Astrocyte (in vitro differentiated cells and primary cell): ENCODE results near the gene BMPR1B.

ENCODE experiments used
- EZH2 ChIP-seq: IDR thresholded peaks from 2 replicates; pipeline ENCODE4 v1.6.1; 2012; ENCODE audit warnings: mild to moderate bottlenecking, low read length, inconsistent platforms; ENCODE audit not compliant: insufficient read depth
- TF ChIP-seq, protein P1 (sequence below): IDR thresholded peaks from 2 replicates; pipeline ENCODE4 v1.5.1; 2011; ENCODE audit warnings: low read depth, mild to moderate bottlenecking, inconsistent platforms, low read length, moderate library complexity; ENCODE audit not compliant: insufficient read depth

DNA sequence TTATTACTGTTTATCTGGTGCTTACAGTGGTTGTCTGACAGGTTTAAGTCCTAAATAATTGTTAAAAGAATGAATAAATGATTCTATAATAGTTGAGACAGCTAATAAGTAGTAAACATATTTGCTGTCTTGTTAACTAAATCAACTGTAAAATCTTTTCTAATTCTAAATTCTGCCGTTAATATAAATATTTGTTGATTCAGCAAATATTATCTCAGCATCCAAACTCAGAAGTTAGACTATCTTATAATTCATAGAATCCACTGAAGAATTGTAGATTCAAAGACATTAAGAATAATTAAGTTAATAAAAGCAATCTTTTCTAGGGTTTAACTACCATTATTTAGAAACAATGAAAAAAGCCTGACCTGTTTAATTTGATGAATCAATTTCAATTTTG lies 256.3 kb downstream of the BMPR1B start:
- TF ChIP-seq, protein P1, sequence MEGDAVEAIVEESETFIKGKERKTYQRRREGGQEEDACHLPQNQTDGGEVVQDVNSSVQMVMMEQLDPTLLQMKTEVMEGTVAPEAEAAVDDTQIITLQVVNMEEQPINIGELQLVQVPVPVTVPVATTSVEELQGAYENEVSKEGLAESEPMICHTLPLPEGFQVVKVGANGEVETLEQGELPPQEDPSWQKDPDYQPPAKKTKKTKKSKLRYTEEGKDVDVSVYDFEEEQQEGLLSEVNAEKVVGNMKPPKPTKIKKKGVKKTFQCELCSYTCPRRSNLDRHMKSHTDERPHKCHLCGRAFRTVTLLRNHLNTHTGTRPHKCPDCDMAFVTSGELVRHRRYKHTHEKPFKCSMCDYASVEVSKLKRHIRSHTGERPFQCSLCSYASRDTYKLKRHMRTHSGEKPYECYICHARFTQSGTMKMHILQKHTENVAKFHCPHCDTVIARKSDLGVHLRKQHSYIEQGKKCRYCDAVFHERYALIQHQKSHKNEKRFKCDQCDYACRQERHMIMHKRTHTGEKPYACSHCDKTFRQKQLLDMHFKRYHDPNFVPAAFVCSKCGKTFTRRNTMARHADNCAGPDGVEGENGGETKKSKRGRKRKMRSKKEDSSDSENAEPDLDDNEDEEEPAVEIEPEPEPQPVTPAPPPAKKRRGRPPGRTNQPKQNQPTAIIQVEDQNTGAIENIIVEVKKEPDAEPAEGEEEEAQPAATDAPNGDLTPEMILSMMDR, result no peak
- TF ChIP-seq EZH2, result no peak
